IPS DF 6.9 (cell line): ENCODE results near the gene PLA2G4A.

Experiments used
- DNase-seq: peaks from one replicate; pipeline ENCODE4 v3.0.0-alpha.2; 2013; ENCODE audit warnings: low read depth, low spot score
- H3K27ac ChIP-seq: one replicate; pipeline ENCODE4 v1.5.1; 2013; ENCODE audit warnings: low read length, control low read depth
- H3K27me3 ChIP-seq: 2 replicates; pipeline ENCODE4 v1.6.1; 2013; ENCODE audit warnings: mild to moderate bottlenecking, low read length; ENCODE audit not compliant: control insufficient read depth, insufficient read depth
- H3K36me3 ChIP-seq: 2 replicates; pipeline ENCODE4 v1.6.1; 2013; ENCODE audit warnings: low read length; ENCODE audit not compliant: control insufficient read depth, insufficient read depth
- H3K4me1 ChIP-seq: 2 replicates; pipeline ENCODE4 v1.6.1; 2013; ENCODE audit warnings: low read length; ENCODE audit not compliant: control insufficient read depth, insufficient read depth
- H3K4me3 ChIP-seq: 2 replicates; pipeline ENCODE4 v1.5.1; 2013; ENCODE audit warnings: mild to moderate bottlenecking, low read length
- H3K9me3 ChIP-seq: 2 replicates; pipeline ENCODE4 v1.6.1; 2013; ENCODE audit warnings: low read length, inconsistent platforms; ENCODE audit not compliant: control insufficient read depth, insufficient read depth
- WGBS: extraction: QIAGEN DNeasy Blood & Tissue Kit; methylation state at CpG from one replicate; pipeline ENCODE4 v1.1.7; 2013; ENCODE audit warnings: mixed read lengths, missing lambda C conversion rate; ENCODE audit not compliant: insufficient read length, insufficient coverage; 5-methylcytosine and 5-hydroxymethylcytosine counted together

PLA2G4A gene

GRCh38 chr1:186987065-186987464, 158.3 kb downstream of the PLA2G4A start:
- DNase-seq: no peak
- H3K9me3 ChIP-seq: no peaks in the 10 kb centered on the region
- no peak overlapping the region for H3K4me3 ChIP-seq
- H3K4me1 ChIP-seq: 0 out of 2 replicates have a peak, but pooled peaks cover 1% of the 10 kb centered on the region
- H3K36me3 ChIP-seq: no peaks in the 10 kb centered on the region
- no peaks in the 10 kb centered on the region for H3K27me3 ChIP-seq
- no CpG with 5 or more reads among the region's 5 CpGs for WGBS
- no peak overlapping the region for H3K27ac ChIP-seq

- no peaks in the 10 kb centered on the region for H3K36me3 ChIP-seq
- H3K4me3 ChIP-seq: no peak overlapping the region
- no peak overlapping the region for H3K27ac ChIP-seq
- no peaks in the 10 kb centered on the region for H3K9me3 ChIP-seq
- no peak for DNase-seq
- 0 out of 2 replicates have a peak, but pooled peaks cover 1% of the 10 kb centered on the region for H3K4me1 ChIP-seq
- no peaks in the 10 kb centered on the region for H3K27me3 ChIP-seq
Observed at GRCh38 chr1:186987769-186988168, 159.0 kb downstream of the PLA2G4A start.

- WGBS: no CpG with 5 or more reads among the region's 3 CpGs
Observed at GRCh38 chr1:186993996-186994395, 165.2 kb downstream of the PLA2G4A start.

GRCh38 chr1:186994897-186995296, 166.1 kb downstream of the PLA2G4A start:
- H3K4me3 ChIP-seq: no peak overlapping the region
- no CpG with 5 or more reads among the region's 1 CpG for WGBS
- no peak for DNase-seq
- H3K27me3 ChIP-seq: no peaks in the 10 kb centered on the region
- no peak overlapping the region for H3K27ac ChIP-seq
- H3K9me3 ChIP-seq: no peaks in the 10 kb centered on the region
- H3K36me3 ChIP-seq: no peaks in the 10 kb centered on the region
- no peaks in the 10 kb centered on the region for H3K4me1 ChIP-seq

More at GRCh38 chr1:186993996-186994395, 165.2 kb downstream of the PLA2G4A start:
- Histone ChIP-seq H3K36me3 (no peaks in the 10 kb centered on the region), H3K4me3 (no peak overlapping the region), H3K4me1 (no peaks in the 10 kb centered on the region), H3K27ac (no peak overlapping the region), H3K9me3 (no peaks in the 10 kb centered on the region), H3K27me3 (no peaks in the 10 kb centered on the region)
- DNase-seq: no peak

DNA sequence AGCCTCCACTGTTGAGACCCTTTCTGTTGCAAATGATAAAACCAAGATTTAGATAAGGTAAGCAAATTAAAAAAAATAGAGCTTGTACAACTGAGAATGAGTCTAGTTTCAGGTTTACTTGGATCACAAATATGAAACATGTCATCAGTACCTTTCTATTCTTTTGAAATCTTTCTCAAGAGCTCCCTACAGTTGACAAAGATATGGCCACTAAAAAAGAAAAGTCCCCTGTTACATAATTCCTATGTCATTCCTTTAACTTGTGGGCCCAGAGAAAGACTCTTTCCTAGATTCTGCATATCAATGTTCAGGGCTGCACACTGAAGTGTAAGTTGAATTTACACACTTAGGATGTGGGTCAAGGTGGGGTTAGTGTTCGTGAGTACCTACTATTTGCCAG, 168.1 kb downstream of the PLA2G4A start:
- Histone ChIP-seq H3K4me3 (no peak overlapping the region), H3K36me3 (no peaks in the 10 kb centered on the region), H3K9me3 (no peaks in the 10 kb centered on the region), H3K27me3 (no peaks in the 10 kb centered on the region), H3K4me1 (no peaks in the 10 kb centered on the region), H3K27ac (no peak overlapping the region)
- no peak for DNase-seq
- WGBS: no CpG with 5 or more reads among the region's 1 CpG

GRCh38 chr1:186997877-186998276, 169.1 kb downstream of the PLA2G4A start:
- H3K36me3 ChIP-seq: no peaks in the 10 kb centered on the region
- H3K27ac ChIP-seq: no peak overlapping the region
- no peaks in the 10 kb centered on the region for H3K9me3 ChIP-seq
- no peaks in the 10 kb centered on the region for H3K27me3 ChIP-seq
- H3K4me1 ChIP-seq: no peaks in the 10 kb centered on the region
- DNase-seq: no peak
- WGBS: no CpG with 5 or more reads among the region's 1 CpG
- H3K4me3 ChIP-seq: no peak overlapping the region

- Histone ChIP-seq H3K36me3 (no peaks in the 10 kb centered on the region), H3K27me3 (no peaks in the 10 kb centered on the region), H3K27ac (no peak overlapping the region), H3K4me1 (no peaks in the 10 kb centered on the region), H3K9me3 (no peaks in the 10 kb centered on the region), H3K4me3 (no peak overlapping the region)
- DNase-seq: no peak
- no CpG with 5 or more reads among the region's 6 CpGs for whole genome bisulfite sequencing
Observed at GRCh38 chr1:186999506-186999905, 170.8 kb downstream of the PLA2G4A start.

DNA sequence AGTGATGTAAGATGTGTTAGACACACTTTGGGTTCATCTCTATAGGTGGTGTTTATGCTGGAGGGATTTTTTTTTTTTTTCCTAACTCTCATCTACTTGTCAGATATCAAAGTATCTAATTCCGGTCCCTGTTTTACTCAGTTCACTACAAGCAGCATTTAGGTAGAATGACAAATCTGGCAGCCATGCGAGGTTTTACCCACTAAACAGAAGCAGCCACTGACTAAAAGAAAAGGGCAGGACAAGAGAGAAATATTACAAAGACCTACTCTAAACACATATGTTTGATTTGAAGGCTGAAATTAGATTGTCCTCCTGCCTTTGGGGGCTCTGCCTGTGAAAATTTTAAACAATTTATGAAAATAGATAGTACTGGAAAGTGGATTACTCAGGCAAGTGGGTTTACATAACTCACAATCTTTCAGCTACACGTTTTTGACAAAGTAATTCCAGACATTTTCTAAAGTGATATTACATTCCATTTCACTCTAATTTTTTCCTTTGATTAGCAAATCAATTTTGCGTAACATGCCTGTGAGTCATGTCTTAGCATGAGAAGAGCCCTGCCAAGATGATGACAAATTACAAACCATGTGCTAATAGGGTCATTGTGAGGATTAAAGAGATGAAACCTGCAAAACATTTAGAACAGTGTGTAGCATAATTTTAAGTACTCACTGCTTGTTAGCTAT, 172.6 kb downstream of the PLA2G4A start:
- no peak overlapping the region for H3K4me3 ChIP-seq
- H3K36me3 ChIP-seq: no peaks in the 10 kb centered on the region
- H3K4me1 ChIP-seq: no peaks in the 10 kb centered on the region
- WGBS: no CpG with 5 or more reads among the region's 4 CpGs
- H3K27me3 ChIP-seq: no peaks in the 10 kb centered on the region
- no peaks in the 10 kb centered on the region for H3K9me3 ChIP-seq
- no peak for DNase-seq
- no peak overlapping the region for H3K27ac ChIP-seq

- Histone ChIP-seq H3K27me3 (no peaks in the 10 kb centered on the region), H3K9me3 (no peaks in the 10 kb centered on the region; the same call in 1 of the 2 replicates), H3K36me3 (no peaks in the 10 kb centered on the region), H3K27ac (no peak overlapping the region), H3K4me3 (no peak overlapping the region), H3K4me1 (no peaks in the 10 kb centered on the region)
- DNase-seq: no peak
- WGBS: no CpG with 5 or more reads among the region's 8 CpGs
Observed at GRCh38 chr1:187003353-187003752, 174.6 kb downstream of the PLA2G4A start.

GRCh38 chr1:187006896-187007295, 178.1 kb downstream of the PLA2G4A start:
- no peak for DNase-seq
- no peak overlapping the region for H3K27ac ChIP-seq
- H3K9me3 ChIP-seq: no peaks in the 10 kb centered on the region; the same call in 1 of the 2 replicates
- no peaks in the 10 kb centered on the region for H3K27me3 ChIP-seq
- H3K36me3 ChIP-seq: no peaks in the 10 kb centered on the region
- no CpG with 5 or more reads among the region's 2 CpGs for WGBS
- no peaks in the 10 kb centered on the region for H3K4me1 ChIP-seq
- no peak overlapping the region for H3K4me3 ChIP-seq

GRCh38 chr1:187009320-187009719, 180.6 kb downstream of the PLA2G4A start:
- H3K4me3 ChIP-seq: no peak overlapping the region
- no peaks in the 10 kb centered on the region for H3K27me3 ChIP-seq
- no CpG with 5 or more reads among the region's 2 CpGs for WGBS
- H3K9me3 ChIP-seq: no peaks in the 10 kb centered on the region; the same call in 1 of the 2 replicates
- H3K36me3 ChIP-seq: no peaks in the 10 kb centered on the region
- H3K27ac ChIP-seq: no peak overlapping the region
- H3K4me1 ChIP-seq: no peaks in the 10 kb centered on the region
- DNase-seq: peak; percentile 9
